ENCODE data around the gene SHLD1.

- TF ChIP-seq MAX (IDR thresholded peaks at IDR 0.05) (no peak), YY1 (IDR thresholded peaks at IDR 0.05; ENCODE audit: low read depth) (no peak), TAF1 (IDR thresholded peaks at IDR 0.05; ENCODE audit: low read depth) (no peak), TCF12 (IDR thresholded peaks at IDR 0.05; ENCODE audit: low read depth) (no peak), CEBPB (IDR thresholded peaks at IDR 0.05) (no peak), ZBTB7A (IDR thresholded peaks at IDR 0.05; ENCODE audit: low read depth) (no peak), FOXM1 (IDR thresholded peaks at IDR 0.05; ENCODE audit: borderline replicate concordance, low read depth) (no peak), RAD21 (IDR thresholded peaks at IDR 0.05; ENCODE audit: low read depth) (no peak), USF1 (IDR thresholded peaks at IDR 0.05) (no peak), EP300 (IDR thresholded peaks at IDR 0.05; ENCODE audit: borderline replicate concordance) (no peak), EGR1 (IDR thresholded peaks at IDR 0.05) (no peak), NFIC (IDR thresholded peaks at IDR 0.05) (no peak), TEAD4 (IDR thresholded peaks at IDR 0.05) (no peak)
- TF ChIP-seq, protein P1, sequence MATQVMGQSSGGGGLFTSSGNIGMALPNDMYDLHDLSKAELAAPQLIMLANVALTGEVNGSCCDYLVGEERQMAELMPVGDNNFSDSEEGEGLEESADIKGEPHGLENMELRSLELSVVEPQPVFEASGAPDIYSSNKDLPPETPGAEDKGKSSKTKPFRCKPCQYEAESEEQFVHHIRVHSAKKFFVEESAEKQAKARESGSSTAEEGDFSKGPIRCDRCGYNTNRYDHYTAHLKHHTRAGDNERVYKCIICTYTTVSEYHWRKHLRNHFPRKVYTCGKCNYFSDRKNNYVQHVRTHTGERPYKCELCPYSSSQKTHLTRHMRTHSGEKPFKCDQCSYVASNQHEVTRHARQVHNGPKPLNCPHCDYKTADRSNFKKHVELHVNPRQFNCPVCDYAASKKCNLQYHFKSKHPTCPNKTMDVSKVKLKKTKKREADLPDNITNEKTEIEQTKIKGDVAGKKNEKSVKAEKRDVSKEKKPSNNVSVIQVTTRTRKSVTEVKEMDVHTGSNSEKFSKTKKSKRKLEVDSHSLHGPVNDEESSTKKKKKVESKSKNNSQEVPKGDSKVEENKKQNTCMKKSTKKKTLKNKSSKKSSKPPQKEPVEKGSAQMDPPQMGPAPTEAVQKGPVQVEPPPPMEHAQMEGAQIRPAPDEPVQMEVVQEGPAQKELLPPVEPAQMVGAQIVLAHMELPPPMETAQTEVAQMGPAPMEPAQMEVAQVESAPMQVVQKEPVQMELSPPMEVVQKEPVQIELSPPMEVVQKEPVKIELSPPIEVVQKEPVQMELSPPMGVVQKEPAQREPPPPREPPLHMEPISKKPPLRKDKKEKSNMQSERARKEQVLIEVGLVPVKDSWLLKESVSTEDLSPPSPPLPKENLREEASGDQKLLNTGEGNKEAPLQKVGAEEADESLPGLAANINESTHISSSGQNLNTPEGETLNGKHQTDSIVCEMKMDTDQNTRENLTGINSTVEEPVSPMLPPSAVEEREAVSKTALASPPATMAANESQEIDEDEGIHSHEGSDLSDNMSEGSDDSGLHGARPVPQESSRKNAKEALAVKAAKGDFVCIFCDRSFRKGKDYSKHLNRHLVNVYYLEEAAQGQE (IDR thresholded peaks at IDR 0.05; ENCODE audit: low read depth): no peak
Observed at GRCh38 chr20:5779071-5779900, 29.1 kb downstream of the SHLD1 start.

Data from Ishikawa (cell line).